Breast epithelium (tissue), 4 donors: ENCODE results near the gene AGPAT3. TPM values are rescaled to one million over a fixed set of nuclear protein-coding genes. Genes with fewer than 3 reads are reported as not detected.

ENCODE experiments used
- DNase-seq, 2 donors: peaks; one replicate each; pipeline ENCODE4 v3.0.0-alpha.2; 2019; ENCODE audit warnings: low spot score in 2 of 2
- H3K27ac ChIP-seq, 2 donors: fragments of 200-600 bp; sonication (generic) in 1 of 2; one replicate each; pipeline ENCODE4 v1.5.1; 2016 to 2019; ENCODE audit warnings: mild to moderate bottlenecking in 1 of 2
- H3K27me3 ChIP-seq, 2 donors: fragments of 200-600 bp; sonication (generic) in 1 of 2; one replicate each; pipeline versions ENCODE4 v1.5.1 to v1.6.0; 2017 to 2019; ENCODE audit warnings: control low read depth in 1 of 2, mild to moderate bottlenecking in 1 of 2
- H3K36me3 ChIP-seq: fragments of 200-600 bp; one replicate; pipeline ENCODE4 v1.5.1; 2019
- H3K4me1 ChIP-seq, 2 donors: fragments of 200-600 bp; sonication (generic); one replicate each; pipeline ENCODE4 v1.5.1; 2016 to 2019; ENCODE audit warnings: control low read depth in 1 of 2
- H3K4me3 ChIP-seq, 3 donors: fragments of 200-600 bp; sonication (generic); 1 replicate in 2 of 3; 2 replicates in 1 of 3; pipeline ENCODE4 v1.5.1; 2016 to 2019; ENCODE audit warnings: mild to moderate bottlenecking in 3 of 3, moderate library complexity in 2 of 3
- H3K9me3 ChIP-seq, 2 donors: fragments of 200-600 bp; sonication (generic) in 1 of 2; one replicate each; pipeline ENCODE4 v1.5.1; 2016 to 2019; ENCODE audit warnings: control low read depth in 1 of 2
- CTCF ChIP-seq, 3 donors: fragments of 450-650 bp; IDR thresholded peaks; one replicate each; pipeline ENCODE4 v1.5.1; 2016 to 2017; ENCODE audit warnings: antibody characterized with exemption in 3 of 3, mild to moderate bottlenecking in 3 of 3, moderate library complexity in 3 of 3
- POLR2A ChIP-seq: fragments of 450-650 bp; IDR thresholded peaks from one replicate; pipeline ENCODE4 v1.6.1; 2016; ENCODE audit warnings: antibody characterized with exemption, mild to moderate bottlenecking, moderate library complexity
- POLR2AphosphoS5 ChIP-seq, 3 donors: sonication (generic); formaldehyde crosslinking; IDR thresholded peaks; one replicate each; pipeline ENCODE4 v1.6.1; 2017; ENCODE audit warnings: antibody characterized with exemption in 3 of 3
- intact Hi-C: fragments of 100-400 bp; cut with DNase I; formaldehyde crosslinking; loops from one replicate; pipeline ENCODE4 v1.15.1; 2023; ENCODE audit warnings: low total_unique reads
- total RNA-seq, 3 donors: library from RNA; depleted of rRNA; stranded (reverse); fragments of >200 nt; gene quantifications; one replicate each; pipeline ENCODE4 v1.1.0, GENCODE V29; 2016

The AGPAT3 gene
- total RNA-seq, 3 donors from 2014 or later = 27.2 to 35.8 (median 28.2) TPM

GRCh38 chr21:43829575-43830119 is 35.4 kb upstream of the AGPAT3 start:
- no peak for DNase-seq
- H3K4me1 ChIP-seq = no peaks in the 10 kb centered on the region
- H3K36me3 ChIP-seq = no peaks in the 10 kb centered on the region
- TF ChIP-seq POLR2AphosphoS5 (IDR thresholded peaks at IDR 0.05) (no peak), CTCF (IDR thresholded peaks at IDR 0.05) (no peak), POLR2A (no peak)
- no peaks in the 10 kb centered on the region for H3K9me3 ChIP-seq
- no peak overlapping the region for H3K27ac ChIP-seq
- H3K4me3 ChIP-seq = no peak overlapping the region
- H3K27me3 ChIP-seq = peaks cover 0 to 21% of the 10 kb centered on the region in 2 donors
- intact Hi-C loops = no loop called here

GRCh38 chr21:43832158-43832550 is 32.9 kb upstream of the AGPAT3 start:
- DNase-seq = no peak
- peaks cover 0 to 21% of the 10 kb centered on the region in 2 donors for H3K27me3 ChIP-seq
- TF ChIP-seq POLR2AphosphoS5 (IDR thresholded peaks at IDR 0.05) (no peak), POLR2A (no peak), CTCF (IDR thresholded peaks at IDR 0.05) (no peak)
- H3K4me1 ChIP-seq = no peaks in the 10 kb centered on the region
- H3K4me3 ChIP-seq = no peak overlapping the region
- intact Hi-C loops = no loop called here
- no peak overlapping the region for H3K27ac ChIP-seq
- no peaks in the 10 kb centered on the region for H3K9me3 ChIP-seq
- no peaks in the 10 kb centered on the region for H3K36me3 ChIP-seq

DNA sequence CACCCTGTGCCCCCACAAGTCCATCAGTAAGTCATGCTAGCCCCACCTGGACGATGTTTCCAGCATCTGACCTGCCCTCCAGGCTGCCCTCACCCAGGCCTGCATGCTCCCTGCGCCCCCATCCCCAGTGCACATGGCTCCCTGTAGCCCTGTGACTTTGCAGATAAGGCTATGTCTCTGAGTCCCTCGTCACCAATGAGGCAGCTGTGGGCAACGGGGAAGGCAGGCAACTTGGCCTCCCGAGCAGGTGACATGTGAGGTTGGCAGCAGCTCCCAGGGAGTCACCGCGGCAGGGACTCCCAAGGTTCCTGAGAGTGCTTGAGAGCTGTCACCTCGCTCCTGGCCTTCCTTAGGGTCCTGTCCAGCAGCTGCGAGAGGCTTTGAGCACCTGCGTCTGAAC is 32.4 kb upstream of the AGPAT3 start:
- no peak overlapping the region for H3K4me3 ChIP-seq
- TF ChIP-seq CTCF (IDR thresholded peaks at IDR 0.05) = no peak
- TF ChIP-seq POLR2AphosphoS5 (IDR thresholded peaks at IDR 0.05) = no peak
- no peak for TF ChIP-seq POLR2A
- peaks cover 0 to 21% of the 10 kb centered on the region in 2 donors for H3K27me3 ChIP-seq
- no peak for DNase-seq
- H3K36me3 ChIP-seq = no peaks in the 10 kb centered on the region
- H3K27ac ChIP-seq = no peak overlapping the region
- H3K4me1 ChIP-seq = no peaks in the 10 kb centered on the region
- no peaks in the 10 kb centered on the region for H3K9me3 ChIP-seq
- intact Hi-C loops = no loop called here

DNA sequence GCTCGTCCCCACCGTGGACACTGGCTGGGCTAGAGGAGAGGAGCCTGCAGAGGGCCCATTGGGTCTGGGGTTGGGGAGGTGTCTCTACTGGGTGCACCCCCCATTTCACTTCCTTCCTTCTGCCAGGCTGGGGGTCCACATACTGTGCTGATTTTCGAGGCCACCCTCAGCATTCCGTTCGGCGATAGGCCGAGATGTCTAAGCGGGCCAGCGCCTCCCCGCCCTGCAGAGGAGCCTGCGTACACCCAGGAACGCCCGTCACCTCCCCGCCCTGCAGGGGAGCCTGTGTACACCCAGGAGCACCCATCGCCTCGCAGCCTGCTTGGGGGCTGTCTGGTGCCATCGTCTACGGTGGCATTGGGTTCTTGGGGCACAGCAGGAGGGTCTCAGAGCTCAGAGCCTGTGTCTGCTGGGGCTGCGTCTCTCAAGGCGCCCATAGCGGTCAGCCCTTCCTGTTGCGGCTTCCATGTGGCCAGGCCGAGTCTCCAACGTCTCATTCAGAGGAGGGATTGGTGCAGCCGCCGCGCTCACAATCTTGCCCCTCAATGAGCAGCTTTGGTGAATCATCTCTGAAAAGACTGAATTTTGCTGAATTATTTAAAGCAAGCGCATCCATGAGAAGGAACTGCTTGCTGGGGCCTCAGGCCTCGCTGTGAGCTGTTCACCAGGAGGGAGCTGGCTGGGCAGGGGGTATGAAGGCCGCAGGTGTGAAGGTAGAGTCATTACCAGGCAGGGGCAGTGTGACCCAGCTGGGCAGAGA is 30.7 kb upstream of the AGPAT3 start:
- H3K27ac ChIP-seq = no peak overlapping the region
- H3K36me3 ChIP-seq = no peaks in the 10 kb centered on the region
- H3K9me3 ChIP-seq = no peaks in the 10 kb centered on the region
- H3K4me1 ChIP-seq = no peaks in the 10 kb centered on the region
- no peak for TF ChIP-seq POLR2A
- TF ChIP-seq CTCF (IDR thresholded peaks at IDR 0.05) = no peak
- TF ChIP-seq POLR2AphosphoS5 (IDR thresholded peaks at IDR 0.05) = no peak
- no peak for DNase-seq
- intact Hi-C loops = no loop called here
- H3K4me3 ChIP-seq = no peak overlapping the region
- peaks cover 0 to 21% of the 10 kb centered on the region in 2 donors for H3K27me3 ChIP-seq

GRCh38 chr21:43835050-43835449 is 30.0 kb upstream of the AGPAT3 start:
- Histone ChIP-seq H3K27ac (no peak overlapping the region), H3K4me3 (no peak overlapping the region), H3K9me3 (no peaks in the 10 kb centered on the region), H3K4me1 (no peaks in the 10 kb centered on the region), H3K36me3 (no peaks in the 10 kb centered on the region), H3K27me3 (peaks cover 0 to 14% of the 10 kb centered on the region in 2 donors)
- DNase-seq = no peak
- TF ChIP-seq POLR2A (no peak), CTCF (IDR thresholded peaks at IDR 0.05) (no peak)
- intact Hi-C loops = no loop called here
